Ascending aorta (tissue), 2 donors: Measurements from ENCODE around the gene CCDC9. TPM values are rescaled to one million over a fixed set of nuclear protein-coding genes. Genes with fewer than 3 reads are reported as not detected.

Experiments
- DNase-seq, 2 donors: peaks; one replicate each; pipeline ENCODE4 v3.0.0-alpha.2; 2019; ENCODE audit warnings: low spot score in 2 of 2
- H3K27ac ChIP-seq, 2 donors: fragments of 200-600 bp; sonication (generic); one replicate each; pipeline ENCODE4 v1.5.1; 2016 to 2017; ENCODE audit warnings: mild to moderate bottlenecking in 1 of 2
- H3K27me3 ChIP-seq: fragments of 200-600 bp; sonication (generic); one replicate; pipeline ENCODE4 v1.5.1; 2017
- H3K36me3 ChIP-seq, 2 donors: fragments of 200-600 bp; sonication (generic); one replicate each; pipeline ENCODE4 v1.5.1; 2016
- H3K4me1 ChIP-seq, 2 donors: fragments of 200-600 bp; sonication (generic); one replicate each; pipeline ENCODE4 v1.5.1; 2016 to 2017; ENCODE audit warnings: mild to moderate bottlenecking in 1 of 2
- H3K4me3 ChIP-seq, 2 donors: fragments of 200-600 bp; sonication (generic); one replicate each; pipeline ENCODE4 v1.5.1; 2016 to 2017; ENCODE audit warnings: mild to moderate bottlenecking in 1 of 2
- H3K9me3 ChIP-seq, 2 donors: fragments of 200-600 bp; sonication (generic); one replicate each; pipeline ENCODE4 v1.5.1; 2016
- intact Hi-C: fragments of 100-400 bp; cut with DNase I; formaldehyde crosslinking; loops from one replicate; pipeline ENCODE4 v1.15.1; 2023
- total RNA-seq: library from RNA; depleted of rRNA; stranded (reverse); fragments of >200 nt; gene quantifications from one replicate; pipeline ENCODE4 v1.1.0, GENCODE V29; 2016
- TF ChIP-seq, protein P1 (sequence below), 3 experiments: fragments of 200-600 bp in 2 of 3; fragments of 450-650 bp in 1 of 3; sonication (generic) in 2 of 3; IDR thresholded peaks; one replicate each; pipeline ENCODE4 v1.5.1; 2016 to 2019; ENCODE audit warnings: antibody characterized with exemption in 3 of 3, mild to moderate bottlenecking in 1 of 3, moderate library complexity in 1 of 3

Gene CCDC9
- 45.3 TPM for total RNA-seq

DNA sequence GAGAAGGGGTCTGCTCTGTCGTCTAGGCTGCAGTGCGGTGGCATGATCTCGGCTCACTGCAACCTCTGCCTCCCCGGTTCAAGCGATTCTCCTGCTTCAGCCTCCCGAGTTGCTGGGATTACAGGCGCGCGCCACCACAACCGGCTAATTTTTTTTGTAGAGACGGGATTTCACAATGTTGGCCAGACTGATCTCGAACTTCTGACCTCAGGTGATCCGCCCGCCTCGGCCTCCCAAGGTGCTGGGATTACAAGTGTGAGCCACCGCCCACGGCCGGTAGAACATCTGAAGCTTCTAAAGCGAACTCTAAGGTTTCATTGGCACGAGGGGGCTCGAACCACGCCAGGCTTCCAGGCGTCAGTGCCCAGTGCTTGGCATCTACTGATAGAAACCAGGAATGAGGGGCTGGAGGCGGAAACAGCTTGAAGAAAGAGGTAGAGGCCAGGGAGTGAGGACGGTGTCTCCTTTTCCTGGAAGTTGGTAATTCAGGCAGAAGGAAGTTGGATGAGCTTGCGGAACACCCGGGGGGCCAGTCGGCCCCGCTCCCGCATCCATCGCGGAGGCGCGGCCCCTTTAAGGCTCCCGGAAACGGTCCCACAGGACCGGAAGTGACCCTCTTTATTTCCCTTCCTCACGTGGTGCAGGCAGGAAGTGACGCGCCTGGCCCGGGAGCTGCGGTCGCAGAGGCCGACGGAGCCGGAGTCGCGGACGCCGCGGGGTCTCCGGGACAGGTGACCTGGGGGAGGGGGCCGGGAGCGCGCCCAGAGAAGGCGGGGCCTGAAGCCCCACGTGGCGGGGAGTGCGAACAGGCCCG is at the start of gene CCDC9:
Gene CCDC9, plus strand, starts transcription at position 647 of the 814 bp plus-strand sequence. CDS start 1,876 bp downstream, outside the sequence.
- Histone ChIP-seq H3K4me3 (peak within 1 kb of the TSS; percentile 64 to 72), H3K4me1 (peaks cover 0 to 29% of the 10 kb centered on the region in 2 donors), H3K36me3 (peaks cover 22 to 28% of the 10 kb centered on the region in 2 donors), H3K27ac (peak within 1 kb of the TSS; percentile 96 to 98), H3K9me3 (no peaks in the 10 kb centered on the region), H3K27me3 (no peaks in the 10 kb centered on the region)
- TF ChIP-seq, protein P1, sequence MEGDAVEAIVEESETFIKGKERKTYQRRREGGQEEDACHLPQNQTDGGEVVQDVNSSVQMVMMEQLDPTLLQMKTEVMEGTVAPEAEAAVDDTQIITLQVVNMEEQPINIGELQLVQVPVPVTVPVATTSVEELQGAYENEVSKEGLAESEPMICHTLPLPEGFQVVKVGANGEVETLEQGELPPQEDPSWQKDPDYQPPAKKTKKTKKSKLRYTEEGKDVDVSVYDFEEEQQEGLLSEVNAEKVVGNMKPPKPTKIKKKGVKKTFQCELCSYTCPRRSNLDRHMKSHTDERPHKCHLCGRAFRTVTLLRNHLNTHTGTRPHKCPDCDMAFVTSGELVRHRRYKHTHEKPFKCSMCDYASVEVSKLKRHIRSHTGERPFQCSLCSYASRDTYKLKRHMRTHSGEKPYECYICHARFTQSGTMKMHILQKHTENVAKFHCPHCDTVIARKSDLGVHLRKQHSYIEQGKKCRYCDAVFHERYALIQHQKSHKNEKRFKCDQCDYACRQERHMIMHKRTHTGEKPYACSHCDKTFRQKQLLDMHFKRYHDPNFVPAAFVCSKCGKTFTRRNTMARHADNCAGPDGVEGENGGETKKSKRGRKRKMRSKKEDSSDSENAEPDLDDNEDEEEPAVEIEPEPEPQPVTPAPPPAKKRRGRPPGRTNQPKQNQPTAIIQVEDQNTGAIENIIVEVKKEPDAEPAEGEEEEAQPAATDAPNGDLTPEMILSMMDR (IDR thresholded peaks at IDR 0.05) = no peak
- intact Hi-C loops = loop anchor here (1.0 to 2.0 kb wide), 4 partner anchors 29 to 395 kb away; partner anchors contain the start of genes ARHGAP35, TMEM160 and ZC3H4
- peak; percentile 88 to 98 for DNase-seq

DNA sequence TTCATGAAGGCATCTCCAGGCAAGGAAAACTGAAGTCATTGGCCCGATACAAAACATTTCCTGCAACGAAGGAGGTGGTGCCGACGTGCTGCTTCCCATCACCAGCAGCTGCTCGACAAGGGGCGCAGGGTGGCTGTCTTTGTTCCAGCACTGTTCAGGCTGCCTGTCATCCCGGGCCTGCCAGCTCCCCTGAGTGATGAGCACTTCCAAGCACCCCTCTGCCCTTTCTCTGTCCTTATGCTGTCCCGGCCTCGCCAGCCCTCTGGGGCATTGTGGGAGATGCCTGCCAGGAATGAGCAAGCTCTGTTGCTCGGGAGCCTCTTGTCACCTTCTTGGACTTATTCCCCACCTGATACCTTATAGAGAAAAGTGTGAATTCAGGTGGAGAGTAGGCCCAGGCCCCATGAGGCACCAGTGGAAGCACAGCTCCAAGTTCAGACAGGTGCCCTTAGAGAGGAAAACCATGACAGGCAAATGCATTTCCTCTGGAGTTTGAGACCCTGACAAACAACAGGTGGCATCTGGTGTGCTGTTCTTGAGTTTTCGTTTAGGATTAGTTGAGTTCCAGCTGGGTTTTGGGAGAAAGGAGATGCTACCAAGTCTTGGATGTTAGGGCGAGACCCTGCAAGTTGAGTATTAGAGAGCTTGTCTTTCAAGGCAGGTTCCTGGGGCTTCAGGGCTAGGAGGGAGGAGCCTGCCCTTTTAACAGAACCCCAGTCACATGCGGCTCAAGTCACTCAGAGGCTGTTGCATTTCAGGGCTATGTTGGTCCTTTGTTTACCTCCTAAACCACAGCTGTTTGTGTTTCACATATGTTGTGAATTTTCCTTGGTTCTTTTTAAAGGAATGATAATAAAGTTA is 46.8 kb upstream of the CCDC9 start:
- Histone ChIP-seq H3K4me1 (no peaks in the 10 kb centered on the region), H3K27me3 (no peaks in the 10 kb centered on the region), H3K4me3 (no peak overlapping the region), H3K36me3 (peaks cover 31 to 47% of the 10 kb centered on the region in 2 donors), H3K9me3 (no peaks in the 10 kb centered on the region), H3K27ac (peak overlapping the region in 1 of 2 donors; percentile 48)
- no peak for DNase-seq
- TF ChIP-seq, protein P1 (IDR thresholded peaks at IDR 0.05) = no peak
- intact Hi-C loops = loop anchor here (1.0 to 2.0 kb wide), 3 partner anchors 15 to 60 kb away; no protein-coding TSS in a partner anchor

DNA sequence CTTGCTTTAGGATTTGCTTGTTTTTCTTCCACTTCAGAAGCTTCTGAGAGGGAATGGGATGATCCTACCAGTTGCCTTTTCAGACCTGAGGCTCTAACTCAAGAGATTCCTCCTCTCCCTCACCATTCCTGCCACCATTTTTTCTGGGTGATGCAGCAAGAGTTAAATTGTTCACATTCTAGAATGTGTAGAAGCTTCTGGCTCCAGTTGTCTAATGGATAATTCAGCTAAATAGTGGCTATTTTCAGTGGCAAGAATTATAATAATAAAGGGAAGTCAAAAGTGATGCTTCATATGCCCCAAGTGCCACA is 46.2 kb upstream of the CCDC9 start:
- Histone ChIP-seq H3K4me1 (no peaks in the 10 kb centered on the region), H3K27me3 (no peaks in the 10 kb centered on the region), H3K27ac (peak overlapping the region in 1 of 2 donors; percentile 48), H3K36me3 (peaks cover 26 to 41% of the 10 kb centered on the region in 2 donors), H3K4me3 (no peak overlapping the region), H3K9me3 (no peaks in the 10 kb centered on the region)
- intact Hi-C loops = loop anchor here (1.0 to 2.0 kb wide), 3 partner anchors 15 to 61 kb away; no protein-coding TSS in a partner anchor
- DNase-seq = no peak
- TF ChIP-seq, protein P1 (IDR thresholded peaks at IDR 0.05) = no peak

DNA sequence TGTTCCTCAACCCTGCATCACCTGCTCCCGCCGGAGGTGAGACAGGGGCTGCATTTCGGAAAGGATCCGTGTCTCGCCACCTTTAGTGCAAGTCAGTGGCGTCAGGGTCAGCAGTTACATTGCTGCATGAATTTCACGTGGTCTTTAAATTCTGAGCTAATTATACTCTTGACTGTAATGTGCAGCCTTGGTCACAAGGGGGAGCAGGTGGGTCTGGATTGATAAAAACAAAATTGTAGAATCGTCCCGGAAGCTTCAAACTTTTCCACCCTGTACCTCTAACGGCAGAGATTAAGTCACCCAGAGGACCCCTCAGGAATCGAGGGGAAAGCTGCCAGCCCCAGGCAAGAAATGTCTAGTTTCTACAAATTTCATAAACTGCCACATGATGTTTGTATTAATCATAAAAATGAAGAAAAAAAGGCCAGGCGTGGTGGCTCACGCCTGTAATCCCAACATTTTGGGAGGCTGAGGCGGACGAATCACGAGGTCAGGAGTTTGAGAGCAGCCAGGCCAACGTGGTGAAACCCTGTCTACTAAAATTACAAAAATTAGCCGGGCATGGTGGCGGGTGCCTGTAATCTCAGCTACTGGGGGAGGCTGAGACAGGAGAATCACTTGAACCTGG is 45.5 kb upstream of the CCDC9 start:
- Histone ChIP-seq H3K27ac (peak overlapping the region; percentile 48 to 69), H3K36me3 (peaks cover 21 to 35% of the 10 kb centered on the region in 2 donors), H3K27me3 (no peaks in the 10 kb centered on the region), H3K4me3 (no peak overlapping the region), H3K4me1 (no peaks in the 10 kb centered on the region), H3K9me3 (no peaks in the 10 kb centered on the region)
- peak in 1 of 2 donors; percentile 93 for DNase-seq
- intact Hi-C loops = loop anchor here (1.0 to 2.0 kb wide), 3 partner anchors 14 to 62 kb away; no protein-coding TSS in a partner anchor
- TF ChIP-seq, protein P1 (IDR thresholded peaks at IDR 0.05) = peak; percentile 81 to 93 (median 83)

DNA sequence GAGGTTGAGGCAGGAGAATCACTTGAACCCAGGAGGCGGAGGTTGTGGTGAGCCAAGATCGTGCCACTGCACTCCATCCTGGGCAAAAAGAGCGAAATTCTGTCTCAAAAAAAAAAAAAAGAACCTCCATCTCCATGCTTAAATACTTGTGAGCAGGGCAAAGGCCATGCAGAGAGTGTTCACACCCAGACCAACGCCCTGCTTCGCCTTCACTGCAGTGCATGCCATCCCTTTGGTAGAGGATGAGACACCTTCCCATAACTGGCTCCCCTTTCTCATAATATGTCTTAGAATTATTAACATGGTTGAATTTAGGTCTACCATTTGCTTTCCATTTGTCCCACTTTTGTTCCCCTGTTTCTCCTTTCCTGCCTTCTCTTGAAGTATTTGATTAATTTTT is 40.7 kb upstream of the CCDC9 start:
- intact Hi-C loops = no loop called here
- Histone ChIP-seq H3K27ac (no peak overlapping the region), H3K9me3 (no peaks in the 10 kb centered on the region), H3K4me1 (no peaks in the 10 kb centered on the region), H3K27me3 (no peaks in the 10 kb centered on the region), H3K4me3 (no peak overlapping the region), H3K36me3 (peaks cover 5 to 8% of the 10 kb centered on the region in 2 donors)
- TF ChIP-seq, protein P1 (IDR thresholded peaks at IDR 0.05) = no peak
- no peak for DNase-seq
